C4-2B (cell line): ENCODE results near the gene LRP5.

Experiments used
- CTCF ChIP-seq: fragments of 450-650 bp; conservative IDR thresholded peaks from 2 replicates; pipeline ENCODE4 v1.5.1; 2017; ENCODE audit warnings: mild to moderate bottlenecking
- ZFX ChIP-seq: fragments of 450-650 bp; IDR thresholded peaks from 2 replicates; pipeline ENCODE4 v1.6.1; 2017

- no peak for TF ChIP-seq CTCF
- no peak for TF ChIP-seq ZFX
Measured at GRCh38 chr11:68461575-68461917, 149.2 kb downstream of the LRP5 start.
